ENCODE measurements around the gene C1QTNF2.

DNA sequence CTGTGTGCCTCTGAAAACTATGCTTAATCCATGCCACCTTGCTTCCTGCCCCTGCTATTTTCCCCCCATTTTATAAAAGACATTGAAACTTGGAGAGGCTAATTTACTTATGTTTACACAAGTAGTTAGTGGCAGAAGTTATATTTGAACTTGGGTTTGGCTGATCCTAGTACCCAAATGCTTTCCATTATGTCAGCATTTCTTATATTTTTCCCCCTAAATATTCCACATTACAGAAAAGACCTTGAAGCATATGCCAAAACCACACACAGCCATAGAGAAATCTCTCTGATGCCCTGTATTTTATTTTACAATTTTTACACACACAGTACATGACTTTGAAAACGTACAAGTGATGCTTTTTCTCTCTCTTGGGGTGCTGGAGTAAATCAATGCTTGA, 11.2 kb downstream of the C1QTNF2 start:
- no peak for TF ChIP-seq CTCF (IDR thresholded peaks at IDR 0.05)
- no peak for TF ChIP-seq POLR2A (IDR thresholded peaks at IDR 0.05)
